ENCODE results near the gene CDH13. TPM values are rescaled to one million over a fixed set of nuclear protein-coding genes. Genes with fewer than 3 reads are reported as not detected.

Gene CDH13
- polyA plus RNA-seq, 2 of the 4 experiments (the other 2 are of a cell fraction) = not detected

GRCh38 chr16:83130039-83130438 is 503.3 kb downstream of the CDH13 start:
- Histone ChIP-seq H3K9me3 (peaks cover 5% of the 10 kb centered on the region; the same call in 1 of the 3 replicates), H3K4me3 (no peak overlapping the region), H3K4me2 (no peak overlapping the region), H3K27ac (no peak overlapping the region), H3K4me1 (no peaks in the 10 kb centered on the region)
- TF ChIP-seq HDAC2 (IDR thresholded peaks at IDR 0.05) (no peak), RFX5 (IDR thresholded peaks at IDR 0.05) (no peak), HMGXB4 (CRISPR knock-in tag; IDR thresholded peaks at IDR 0.05; ENCODE audit: borderline replicate concordance) (no peak), ZFP36 (IDR thresholded peaks at IDR 0.05; ENCODE audit: borderline replicate concordance, partially characterized antibody) (no peak), USF2 (IDR thresholded peaks at IDR 0.05) (no peak), BCL3 (IDR thresholded peaks at IDR 0.05) (no peak), HOXB13 (CRISPR knock-in tag; IDR thresholded peaks at IDR 0.05; ENCODE audit: low read depth) (no peak), CBX8 (IDR thresholded peaks at IDR 0.05) (no peak), SREBF2 (IDR thresholded peaks at IDR 0.05) (no peak), NPAS2 (CRISPR knock-in tag; IDR thresholded peaks at IDR 0.05; ENCODE audit: borderline replicate concordance) (no peak), CHD4 (IDR thresholded peaks at IDR 0.05; ENCODE audit: borderline replicate concordance) (no peak), TP53 (CRISPR knock-in tag; IDR thresholded peaks at IDR 0.05) (no peak), RARB (CRISPR knock-in tag; IDR thresholded peaks at IDR 0.05) (no peak)
- 11% methylated on average over 3 of the region's 3 CpGs for WGBS (ENCODE audit: missing lambda C conversion rate)
- ChIA-PET CTCF (no interaction called here), POLR2A (no interaction called here)
- DNase-seq (ENCODE audit: low read depth in 1 of 2, low spot score in 1 of 2) (no peak), FAIRE-seq (no peak), ATAC-seq (no peak)

GRCh38 chr16:83134638-83135037 is 507.9 kb downstream of the CDH13 start:
- ChIA-PET CTCF (interaction anchor here (0.7 kb wide), 1 partner anchor 45 kb away, joined by 4 read pairs; no protein-coding TSS in a partner anchor), POLR2A (no interaction called here)

More at GRCh38 chr16:83134638-83135037, 507.9 kb downstream of the CDH13 start:
- Histone ChIP-seq H3K4me3 (no peak overlapping the region), H3K4me1 (no peaks in the 10 kb centered on the region), H3K27ac (no peak overlapping the region), H3K9me3 (no peaks in the 10 kb centered on the region), H3K4me2 (no peak overlapping the region)
- no peak for TF ChIP-seq CTCF (IDR thresholded peaks at IDR 0.05)
- TF ChIP-seq HMGXB4 (CRISPR knock-in tag; IDR thresholded peaks at IDR 0.05; ENCODE audit: borderline replicate concordance) = no peak
- TF ChIP-seq SMC3 (IDR thresholded peaks at IDR 0.05) = no peak
- WGBS (ENCODE audit: missing lambda C conversion rate) = 24% methylated on average over 4 of the region's 4 CpGs
- no peak for ATAC-seq
- no peak for DNase-seq (ENCODE audit: low read depth in 1 of 2, low spot score in 1 of 2)
- no peak for FAIRE-seq
